Ishikawa (cell line): ENCODE results near the gene PRKAR2B.

Source experiments
- CEBPB ChIP-seq: IDR thresholded peaks from 2 replicates; pipeline ENCODE4 v1.6.1; 2012
- CREB1 ChIP-seq: IDR thresholded peaks from 2 replicates; pipeline ENCODE4 v1.6.1; 2012; ENCODE audit warnings: low read depth
- EGR1 ChIP-seq: IDR thresholded peaks from 2 replicates; pipeline ENCODE4 v1.6.1; 2012
- EP300 ChIP-seq: IDR thresholded peaks from 2 replicates; pipeline ENCODE4 v1.6.1; 2012; ENCODE audit warnings: borderline replicate concordance
- FOXM1 ChIP-seq: IDR thresholded peaks from 2 replicates; pipeline ENCODE4 v1.6.1; 2012; ENCODE audit warnings: low read depth, borderline replicate concordance
- MAX ChIP-seq: IDR thresholded peaks from 2 replicates; pipeline ENCODE4 v1.6.1; 2012
- NFIC ChIP-seq: IDR thresholded peaks from 2 replicates; pipeline ENCODE4 v1.6.1; 2012
- RAD21 ChIP-seq: IDR thresholded peaks from 2 replicates; pipeline ENCODE4 v1.6.1; 2012; ENCODE audit warnings: low read depth
- REST ChIP-seq: IDR thresholded peaks from 2 replicates; pipeline ENCODE4 v1.6.1; 2012; ENCODE audit warnings: low read depth, mild to moderate bottlenecking
- TAF1 ChIP-seq: IDR thresholded peaks from 2 replicates; pipeline ENCODE4 v1.6.1; 2012; ENCODE audit warnings: low read depth, mild to moderate bottlenecking
- TCF12 ChIP-seq: IDR thresholded peaks from 2 replicates; pipeline ENCODE4 v1.6.1; 2012; ENCODE audit warnings: low read depth
- USF1 ChIP-seq: IDR thresholded peaks from 2 replicates; pipeline ENCODE4 v1.6.1; 2012
- YY1 ChIP-seq: IDR thresholded peaks from 2 replicates; pipeline ENCODE4 v1.6.1; 2012; ENCODE audit warnings: low read depth
- ZBTB7A ChIP-seq: IDR thresholded peaks from 2 replicates; pipeline ENCODE4 v1.6.1; 2012; ENCODE audit warnings: low read depth

- TF ChIP-seq FOXM1 (no peak), EP300 (no peak), TAF1 (no peak), CEBPB (no peak), CREB1 (no peak), TCF12 (no peak), YY1 (no peak), REST (no peak), RAD21 (no peak), EGR1 (no peak), MAX (no peak), NFIC (no peak), USF1 (no peak), ZBTB7A (no peak)
These were observed 31.5 kb downstream of the PRKAR2B start for GRCh38 chr7:107075863-107076574.
